Lower leg skin (tissue), 3 donors: Measurements from ENCODE around the gene N4BP3.

Experiments
- POLR2A ChIP-seq, 2 donors: fragments of 450-650 bp; IDR thresholded peaks; one replicate each; pipeline ENCODE4 v1.6.1; 2016 to 2017; ENCODE audit warnings: antibody characterized with exemption in 2 of 2, mild to moderate bottlenecking in 1 of 2, moderate library complexity in 1 of 2
- TF ChIP-seq, protein P1 (sequence below), 3 donors: fragments of 450-650 bp; IDR thresholded peaks; one replicate each; pipeline ENCODE4 v1.5.1; 2016; ENCODE audit warnings: antibody characterized with exemption in 3 of 3, mild to moderate bottlenecking in 3 of 3, moderate library complexity in 2 of 3

DNA sequence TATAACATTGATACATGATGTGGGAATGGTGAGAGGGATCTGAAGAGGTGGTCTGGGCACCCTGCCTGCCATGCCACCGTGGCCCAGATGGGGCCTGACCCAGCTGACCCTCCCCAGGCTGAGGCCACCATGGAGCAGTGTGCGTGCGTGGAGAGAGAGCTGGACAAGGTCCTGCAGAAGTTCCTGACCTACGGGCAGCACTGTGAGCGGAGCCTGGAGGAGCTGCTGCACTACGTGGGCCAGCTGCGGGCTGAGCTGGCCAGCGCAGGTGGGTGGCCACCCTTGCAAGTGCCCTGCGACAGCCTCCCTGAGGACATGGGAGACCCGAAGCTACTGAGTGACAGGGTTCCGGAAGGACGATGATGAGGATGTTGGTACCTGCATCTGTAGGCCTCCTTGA lies 24.7 kb downstream of the N4BP3 start:
- TF ChIP-seq, protein P1, sequence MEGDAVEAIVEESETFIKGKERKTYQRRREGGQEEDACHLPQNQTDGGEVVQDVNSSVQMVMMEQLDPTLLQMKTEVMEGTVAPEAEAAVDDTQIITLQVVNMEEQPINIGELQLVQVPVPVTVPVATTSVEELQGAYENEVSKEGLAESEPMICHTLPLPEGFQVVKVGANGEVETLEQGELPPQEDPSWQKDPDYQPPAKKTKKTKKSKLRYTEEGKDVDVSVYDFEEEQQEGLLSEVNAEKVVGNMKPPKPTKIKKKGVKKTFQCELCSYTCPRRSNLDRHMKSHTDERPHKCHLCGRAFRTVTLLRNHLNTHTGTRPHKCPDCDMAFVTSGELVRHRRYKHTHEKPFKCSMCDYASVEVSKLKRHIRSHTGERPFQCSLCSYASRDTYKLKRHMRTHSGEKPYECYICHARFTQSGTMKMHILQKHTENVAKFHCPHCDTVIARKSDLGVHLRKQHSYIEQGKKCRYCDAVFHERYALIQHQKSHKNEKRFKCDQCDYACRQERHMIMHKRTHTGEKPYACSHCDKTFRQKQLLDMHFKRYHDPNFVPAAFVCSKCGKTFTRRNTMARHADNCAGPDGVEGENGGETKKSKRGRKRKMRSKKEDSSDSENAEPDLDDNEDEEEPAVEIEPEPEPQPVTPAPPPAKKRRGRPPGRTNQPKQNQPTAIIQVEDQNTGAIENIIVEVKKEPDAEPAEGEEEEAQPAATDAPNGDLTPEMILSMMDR (IDR thresholded peaks at IDR 0.05) = no peak
- TF ChIP-seq POLR2A (IDR thresholded peaks at IDR 0.05) = no peak
